Limb (tissue), 2 donors: ENCODE measurements around the gene SOX15.
A peak's percentile ranks its signal among the peaks of the same experiment; 100 is the strongest.

Experiments used
- DNase-seq, 2 donors: peaks; one replicate each; pipeline ENCODE4 v3.0.0-alpha.2; 2016; ENCODE audit errors: extremely low spot score in 2 of 2

SOX15 gene

GRCh38 chr17:7577327-7578199 is 12.3 kb downstream of the SOX15 start:
- DNase-seq, result no peak

DNA sequence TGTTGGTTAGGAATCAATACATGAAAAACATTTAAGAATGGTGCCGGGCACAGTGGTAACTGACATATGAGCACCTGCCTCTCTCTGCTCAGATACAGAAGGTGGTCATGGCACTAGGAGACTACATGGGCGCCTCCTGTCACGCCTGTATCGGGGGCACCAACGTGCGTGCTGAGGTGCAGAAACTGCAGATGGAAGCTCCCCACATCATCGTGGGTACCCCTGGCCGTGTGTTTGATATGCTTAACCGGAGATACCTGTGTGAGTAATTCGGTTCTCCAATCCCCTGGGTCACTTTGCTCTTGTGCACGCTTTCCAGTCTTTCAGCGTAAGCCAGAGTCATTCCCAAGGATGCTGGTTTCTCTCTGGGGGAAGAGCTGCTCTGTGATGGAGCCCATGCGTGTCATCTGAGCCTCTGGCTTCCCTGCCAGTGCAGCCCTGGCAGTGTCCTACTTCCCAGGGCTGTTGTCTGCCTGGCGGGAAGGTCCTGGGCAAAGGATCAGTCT is 13.4 kb downstream of the SOX15 start:
- no peak for DNase-seq

- no peak for DNase-seq
These were observed 13.9 kb downstream of the SOX15 start for GRCh38 chr17:7575959-7576358.

- no peak for DNase-seq
These were observed 14.4 kb downstream of the SOX15 start for GRCh38 chr17:7575481-7575883.

GRCh38 chr17:7574176-7574953 is 15.5 kb downstream of the SOX15 start:
- DNase-seq, result no peak

GRCh38 chr17:7573324-7574080 is 16.4 kb downstream of the SOX15 start:
- peak; percentile 88 to 93 for DNase-seq

- DNase-seq, result peak; percentile 99 to 100
These were observed 17.1 kb downstream of the SOX15 start for GRCh38 chr17:7572588-7573323.

DNA sequence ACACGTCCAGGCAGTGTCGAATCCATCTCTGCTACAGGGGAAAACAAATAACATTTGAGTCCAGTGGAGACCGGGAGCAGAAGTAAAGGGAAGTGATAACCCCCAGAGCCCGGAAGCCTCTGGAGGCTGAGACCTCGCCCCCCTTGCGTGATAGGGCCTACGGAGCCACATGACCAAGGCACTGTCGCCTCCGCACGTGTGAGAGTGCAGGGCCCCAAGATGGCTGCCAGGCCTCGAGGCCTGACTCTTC is 17.6 kb downstream of the SOX15 start:
- DNase-seq, result no peak

- no peak for DNase-seq
These were observed 19.5 kb downstream of the SOX15 start for GRCh38 chr17:7570351-7570750.

- no peak for DNase-seq
These were observed 20.3 kb downstream of the SOX15 start for GRCh38 chr17:7569571-7569970.

- no peak for DNase-seq
These were observed 26.6 kb downstream of the SOX15 start for GRCh38 chr17:7563115-7563869.

GRCh38 chr17:7562208-7562605 is 27.7 kb downstream of the SOX15 start:
- DNase-seq, result no peak

DNA sequence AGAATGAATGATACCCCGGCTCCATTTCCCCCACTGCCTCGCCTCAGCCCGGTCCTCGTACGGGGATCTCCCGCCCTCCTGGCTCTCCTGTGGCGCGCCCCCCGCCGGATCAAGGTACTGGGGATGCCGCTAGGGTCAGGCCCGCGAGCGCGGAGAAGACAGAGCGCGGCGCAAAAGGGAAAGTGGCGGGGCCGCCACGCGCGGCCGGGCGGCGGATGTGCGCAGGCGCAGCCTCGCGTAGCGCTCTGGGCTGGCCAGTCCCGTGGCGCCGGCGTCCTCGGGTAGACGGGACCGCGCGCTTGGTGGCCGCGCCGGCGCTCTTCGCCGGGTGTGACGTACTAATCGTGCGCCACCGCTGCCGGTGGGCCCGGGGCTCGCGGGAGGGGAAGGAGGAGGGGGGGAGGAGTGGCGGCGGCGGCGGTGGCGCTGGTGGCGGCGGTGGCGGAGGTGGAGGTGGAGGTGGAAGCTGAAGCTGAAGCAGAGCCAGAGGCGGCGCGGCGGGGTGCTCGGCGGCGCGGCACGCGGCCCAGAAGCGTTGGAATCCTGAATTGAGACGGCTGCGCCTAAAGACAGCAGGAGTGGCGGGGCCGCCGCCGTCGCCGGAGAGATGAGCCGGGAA is 28.2 kb downstream of the SOX15 start, which contains the start of gene SENP3:
TSS of gene SENP3 (plus strand) at position 331 of the 619 bp plus-strand sequence. CDS start 1,158 bp downstream, outside the sequence.
- DNase-seq, result peak; percentile 89 to 95

GRCh38 chr17:7561028-7561575 is 28.8 kb downstream of the SOX15 start:
- DNase-seq, result peak; percentile 89 to 93

DNA sequence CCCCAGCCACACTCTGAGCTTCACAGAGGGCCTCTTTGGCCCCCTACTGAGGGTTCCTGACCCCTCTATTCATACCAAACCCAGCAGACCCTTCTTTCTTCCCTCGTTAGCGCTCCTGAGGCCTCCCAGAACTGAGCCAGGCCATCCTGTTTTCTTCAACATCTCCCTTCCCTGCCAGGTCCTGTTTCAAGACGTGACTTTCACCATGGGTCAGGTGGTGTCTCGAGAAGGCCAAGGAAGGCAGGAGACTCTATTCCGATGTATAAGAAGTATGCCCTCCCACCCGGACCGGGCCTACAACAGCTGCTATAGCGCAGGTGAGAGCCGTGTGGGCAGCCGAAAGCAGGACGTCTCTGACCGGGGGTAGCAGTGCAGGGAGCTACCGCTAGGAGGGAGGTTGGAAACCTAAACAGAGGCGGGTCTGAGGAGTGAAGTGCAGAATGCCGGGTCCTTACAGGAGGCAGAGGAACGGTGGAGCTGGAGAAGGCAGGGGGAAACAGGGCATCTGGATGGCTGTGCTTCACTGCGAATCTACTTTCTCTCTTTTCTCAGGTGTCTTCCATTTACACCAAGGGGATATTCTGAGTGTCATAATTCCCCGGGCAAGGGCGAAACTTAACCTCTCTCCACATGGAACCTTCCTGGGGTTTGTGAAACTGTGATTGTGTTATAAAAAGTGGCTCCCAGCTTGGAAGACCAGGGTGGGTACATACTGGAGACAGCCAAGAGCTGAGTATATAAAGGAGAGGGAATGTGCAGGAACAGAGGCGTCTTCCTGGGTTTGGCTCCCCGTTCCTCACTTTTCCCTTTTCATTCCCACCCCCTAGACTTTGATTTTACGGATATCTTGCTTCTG is 29.5 kb downstream of the SOX15 start:
- DNase-seq, result peak; percentile 61 to 84

GRCh38 chr17:7559320-7560171 is 30.3 kb downstream of the SOX15 start:
- no peak for DNase-seq

- no peak for DNase-seq
These were observed 31.2 kb downstream of the SOX15 start, which contains the start of gene TNFSF13 for GRCh38 chr17:7558544-7559319. Gene TNFSF13, plus strand, starts transcription at chr17:7558750. Its CDS starts 290 bp downstream, at chr17:7559040.
